ENCODE results near the gene LUC7L.
A peak's percentile ranks its signal among the peaks of the same experiment; 100 is the strongest.
"Not testable (repeated sequence)": the region's sequence is repeated elsewhere in the genome, so short reads cannot be mapped to it uniquely, and the experiment has no call there.

The LUC7L gene

GRCh38 chr16:175011-175949 lies 54.0 kb downstream of the LUC7L start:
- peak overlapping the region; percentile 50 for H3K27ac ChIP-seq
- TF ChIP-seq CTCF (conservative IDR thresholded peaks at IDR 0.05), result no peak

GRCh38 chr16:173928-174769 lies 55.1 kb downstream of the LUC7L start:
- H3K27ac ChIP-seq, result peak overlapping the region; percentile 50; the same call in 1 of the 2 replicates

GRCh38 chr16:173211-173854 lies 55.9 kb downstream of the LUC7L start:
- not testable (repeated sequence) for H3K27ac ChIP-seq

GRCh38 chr16:172374-172941 lies 56.8 kb downstream of the LUC7L start, which contains the start of gene HBA2:
TSS of gene HBA2 (plus strand) at chr16:172876. CDS start at chr16:172913, 37 bp downstream.
- not testable (repeated sequence) for H3K27ac ChIP-seq

- no peak overlapping the region for H3K27ac ChIP-seq
- TF ChIP-seq CTCF (conservative IDR thresholded peaks at IDR 0.05), result no peak
Observed at GRCh38 chr16:170788-171187, 58.5 kb downstream of the LUC7L start.

- H3K27ac ChIP-seq, result not testable (repeated sequence)
Observed at GRCh38 chr16:170088-170507, 59.2 kb downstream of the LUC7L start.

- H3K27ac ChIP-seq, result no peak overlapping the region
- TF ChIP-seq CTCF (conservative IDR thresholded peaks at IDR 0.05), result no peak
Observed at GRCh38 chr16:169014-169413, 60.2 kb downstream of the LUC7L start.

- no peak overlapping the region; the same call in 1 of the 2 replicates for H3K27ac ChIP-seq
- no peak for TF ChIP-seq CTCF (conservative IDR thresholded peaks at IDR 0.05)
Observed at GRCh38 chr16:168424-168823, 60.8 kb downstream of the LUC7L start.

- H3K27ac ChIP-seq, result no peak overlapping the region
- no peak for TF ChIP-seq CTCF (conservative IDR thresholded peaks at IDR 0.05)
Observed at GRCh38 chr16:167122-167690, 62.0 kb downstream of the LUC7L start.
